Measurements from ENCODE around the gene C1orf159.

The C1orf159 gene

DNA sequence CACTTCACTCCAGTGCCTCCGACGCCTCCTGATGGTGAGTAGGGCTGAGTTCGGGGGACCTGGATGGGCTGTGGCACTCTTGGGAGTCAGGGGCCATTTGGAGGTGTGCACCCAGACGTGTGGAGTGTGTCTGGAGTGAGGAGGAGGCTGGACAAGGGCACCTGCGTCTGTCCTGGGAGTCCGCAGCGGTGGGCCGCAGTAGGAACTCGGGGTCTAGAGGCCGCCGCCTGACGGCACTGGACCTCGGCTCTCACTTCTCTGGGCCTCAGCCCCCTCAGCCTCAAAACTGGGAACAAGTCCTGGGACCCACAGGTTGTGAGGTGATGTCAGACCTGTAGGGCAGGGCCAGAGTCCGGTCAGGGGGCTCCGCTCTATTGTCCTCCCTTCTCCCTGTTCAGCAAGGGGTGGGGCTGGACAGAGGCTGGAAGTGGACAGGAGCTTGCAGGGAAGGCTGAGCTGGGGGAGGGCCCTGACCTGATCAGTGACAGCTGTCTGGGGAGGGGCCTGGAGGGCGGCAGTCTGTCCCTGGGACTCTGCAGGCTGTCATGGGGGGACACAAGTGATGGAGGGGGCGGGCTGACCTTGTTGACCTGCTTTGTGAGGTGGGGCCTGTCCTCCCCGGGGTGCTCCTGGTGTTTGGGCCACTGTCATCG is 80.5 kb downstream of the C1orf159 start:
- TF ChIP-seq, protein P1, sequence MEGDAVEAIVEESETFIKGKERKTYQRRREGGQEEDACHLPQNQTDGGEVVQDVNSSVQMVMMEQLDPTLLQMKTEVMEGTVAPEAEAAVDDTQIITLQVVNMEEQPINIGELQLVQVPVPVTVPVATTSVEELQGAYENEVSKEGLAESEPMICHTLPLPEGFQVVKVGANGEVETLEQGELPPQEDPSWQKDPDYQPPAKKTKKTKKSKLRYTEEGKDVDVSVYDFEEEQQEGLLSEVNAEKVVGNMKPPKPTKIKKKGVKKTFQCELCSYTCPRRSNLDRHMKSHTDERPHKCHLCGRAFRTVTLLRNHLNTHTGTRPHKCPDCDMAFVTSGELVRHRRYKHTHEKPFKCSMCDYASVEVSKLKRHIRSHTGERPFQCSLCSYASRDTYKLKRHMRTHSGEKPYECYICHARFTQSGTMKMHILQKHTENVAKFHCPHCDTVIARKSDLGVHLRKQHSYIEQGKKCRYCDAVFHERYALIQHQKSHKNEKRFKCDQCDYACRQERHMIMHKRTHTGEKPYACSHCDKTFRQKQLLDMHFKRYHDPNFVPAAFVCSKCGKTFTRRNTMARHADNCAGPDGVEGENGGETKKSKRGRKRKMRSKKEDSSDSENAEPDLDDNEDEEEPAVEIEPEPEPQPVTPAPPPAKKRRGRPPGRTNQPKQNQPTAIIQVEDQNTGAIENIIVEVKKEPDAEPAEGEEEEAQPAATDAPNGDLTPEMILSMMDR (IDR thresholded peaks at IDR 0.05; ENCODE audit: low read length, missing control alignments): no peak
- H3K4me3 ChIP-seq (replicated peaks; ENCODE audit: low read depth, low read length): no peak overlapping the region
- no peak for DNase-seq (ENCODE audit: low read depth)

DNA sequence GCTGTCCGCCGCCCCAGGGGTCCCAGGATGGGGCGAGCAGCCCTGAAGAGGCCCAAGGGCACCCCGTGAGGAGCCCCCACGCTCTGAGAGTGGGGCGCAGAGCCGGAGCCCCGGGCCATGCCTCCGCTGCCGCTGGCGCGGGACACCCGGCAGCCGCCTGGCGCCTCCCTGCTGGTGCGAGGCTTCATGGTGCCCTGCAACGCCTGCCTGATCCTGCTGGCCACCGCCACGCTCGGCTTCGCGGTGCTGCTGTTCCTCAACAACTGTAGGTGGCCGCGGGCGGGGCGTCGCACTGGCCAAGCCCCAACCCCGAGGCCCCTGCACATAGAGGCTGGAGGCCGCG is 81.5 kb downstream of the C1orf159 start:
- TF ChIP-seq, protein P1 (IDR thresholded peaks at IDR 0.05; ENCODE audit: low read length, missing control alignments): no peak
- H3K4me3 ChIP-seq (replicated peaks; ENCODE audit: low read depth, low read length): no peak overlapping the region
- no peak for DNase-seq (ENCODE audit: low read depth)

DNA sequence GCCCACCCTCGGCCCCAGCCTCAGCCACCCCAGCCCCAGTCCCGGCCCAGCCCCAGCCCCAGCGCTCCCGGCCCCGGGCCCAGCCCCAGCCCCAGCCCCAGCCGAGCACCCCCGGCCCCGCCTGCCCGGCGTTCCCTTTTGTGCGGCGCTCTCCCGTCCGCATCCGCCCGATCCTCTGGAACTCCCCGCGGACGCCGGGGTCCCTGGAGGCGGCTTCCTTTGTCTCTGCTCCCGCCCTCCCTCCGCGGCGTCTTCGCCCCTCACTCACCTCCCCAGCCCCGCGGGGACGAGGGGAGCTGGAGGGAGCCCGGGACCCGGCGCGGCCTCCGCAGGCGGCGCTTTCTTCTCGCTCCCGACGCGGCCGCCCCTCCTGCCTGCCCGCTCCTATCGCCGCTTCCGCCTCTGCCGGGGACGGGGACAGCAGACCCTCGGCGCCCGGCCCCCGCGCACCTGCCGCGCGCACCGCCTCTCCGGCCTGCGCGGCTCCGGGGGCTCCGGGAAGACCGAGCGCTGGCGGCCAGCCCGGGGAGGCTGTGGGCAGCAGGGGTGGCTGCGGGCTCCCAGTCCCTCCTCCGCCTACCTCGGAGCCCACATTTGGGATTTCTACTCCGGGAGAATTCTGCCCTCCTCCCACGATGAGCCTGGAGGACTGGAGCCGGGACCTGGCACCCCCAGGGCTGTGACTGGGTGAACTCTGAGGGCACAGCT is 82.0 kb downstream of the C1orf159 start:
- DNase-seq (ENCODE audit: low read depth): no peak
- H3K4me3 ChIP-seq (replicated peaks; ENCODE audit: low read depth, low read length): peak overlapping the region; percentile 10
- TF ChIP-seq, protein P1 (IDR thresholded peaks at IDR 0.05; ENCODE audit: low read length, missing control alignments): no peak

DNA sequence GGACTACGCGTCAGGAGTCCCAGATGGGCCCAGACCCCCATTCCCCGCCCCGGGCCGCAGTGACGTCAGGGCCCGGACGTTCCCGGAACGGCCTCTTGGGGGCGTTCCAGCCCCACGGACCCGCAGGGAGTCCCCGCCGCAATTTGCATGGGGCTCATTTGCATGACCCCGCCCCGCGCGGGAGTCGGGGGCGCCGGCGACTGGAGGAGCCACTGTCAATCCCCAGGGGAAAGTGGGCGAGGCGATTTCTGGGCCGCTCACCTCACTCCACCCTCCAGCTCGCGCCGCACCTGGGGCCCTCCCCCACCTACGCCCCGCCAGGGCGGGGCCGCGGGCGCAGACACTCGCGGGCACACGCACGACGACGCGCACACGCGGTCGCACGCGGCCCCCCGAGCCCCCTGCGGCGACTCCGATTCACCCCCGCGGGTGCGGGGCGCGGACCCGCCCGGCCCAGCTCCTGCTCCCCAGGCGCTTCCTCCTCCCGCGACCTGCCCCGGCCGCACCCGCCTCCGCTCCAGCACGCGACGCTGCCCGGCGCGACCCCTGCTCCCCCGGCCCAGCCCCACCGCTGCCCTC is 82.8 kb downstream of the C1orf159 start:
- peak overlapping the region; percentile 40 for H3K4me3 ChIP-seq (replicated peaks; ENCODE audit: low read depth, low read length)
- peak; percentile 72 for DNase-seq (ENCODE audit: low read depth)
- TF ChIP-seq, protein P1 (IDR thresholded peaks at IDR 0.05; ENCODE audit: low read length, missing control alignments): peak; percentile 49

DNA sequence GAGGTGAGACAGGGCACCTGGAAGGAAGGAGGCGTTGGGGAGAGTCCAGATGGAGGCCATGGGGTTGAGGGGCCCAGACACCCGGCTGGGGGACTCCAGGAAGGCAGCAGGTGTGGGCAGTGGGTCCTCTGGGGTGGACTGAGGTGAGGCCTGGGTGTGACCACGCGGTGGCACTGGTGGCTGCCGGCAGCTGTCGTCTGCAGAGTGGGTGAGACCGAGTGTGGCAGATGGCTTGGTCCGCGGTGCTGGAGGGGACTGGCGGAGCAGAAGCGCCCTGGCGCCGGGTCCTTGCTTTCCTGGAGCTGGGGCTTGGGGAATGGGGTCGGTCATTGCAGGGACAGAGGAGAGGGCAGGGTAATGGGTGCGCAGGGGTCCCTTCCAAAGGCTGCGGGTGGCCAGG is 83.5 kb downstream of the C1orf159 start:
- TF ChIP-seq, protein P1 (IDR thresholded peaks at IDR 0.05; ENCODE audit: low read length, missing control alignments): no peak
- H3K4me3 ChIP-seq (replicated peaks; ENCODE audit: low read depth, low read length): no peak overlapping the region
- DNase-seq (ENCODE audit: low read depth): no peak

All from fibroblast of pulmonary artery (primary cell).